Activated CD8-positive, alpha-beta memory T cell treated with anti-CD3 and anti-CD28 coated beads, Interleukin-2, amount 50 U/mL, for 48 hours (primary cell): Measurements from ENCODE around the gene HSD17B3.
"Not testable (repeated sequence)": the region's sequence is repeated elsewhere in the genome, so short reads cannot be mapped to it uniquely, and the experiment has no call there.

Source experiments
- DNase-seq: peaks from one replicate; pipeline ENCODE4 v3.0.0-alpha.2; 2020

HSD17B3 gene

DNA sequence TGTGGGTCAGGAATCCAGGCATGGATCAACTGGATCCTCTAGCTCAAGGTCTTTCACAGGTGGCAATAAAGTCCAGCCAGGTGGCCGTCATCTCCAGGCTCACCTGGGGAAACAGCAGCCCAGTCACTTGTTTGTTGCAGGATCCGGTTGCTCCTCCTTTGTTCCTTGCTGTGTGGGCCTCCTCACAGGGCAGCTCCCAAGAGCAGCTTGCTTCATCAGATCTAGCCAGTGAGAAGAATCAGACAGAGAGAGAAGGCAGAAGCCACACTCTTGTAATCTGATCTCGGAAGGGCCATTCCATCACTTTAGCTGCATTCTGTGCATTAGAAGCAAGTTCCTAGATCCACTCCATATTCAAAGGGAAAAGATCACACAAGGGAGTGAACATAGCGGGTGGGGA lies 3.2 kb upstream of the HSD17B3 start:
- no peak for DNase-seq

DNA sequence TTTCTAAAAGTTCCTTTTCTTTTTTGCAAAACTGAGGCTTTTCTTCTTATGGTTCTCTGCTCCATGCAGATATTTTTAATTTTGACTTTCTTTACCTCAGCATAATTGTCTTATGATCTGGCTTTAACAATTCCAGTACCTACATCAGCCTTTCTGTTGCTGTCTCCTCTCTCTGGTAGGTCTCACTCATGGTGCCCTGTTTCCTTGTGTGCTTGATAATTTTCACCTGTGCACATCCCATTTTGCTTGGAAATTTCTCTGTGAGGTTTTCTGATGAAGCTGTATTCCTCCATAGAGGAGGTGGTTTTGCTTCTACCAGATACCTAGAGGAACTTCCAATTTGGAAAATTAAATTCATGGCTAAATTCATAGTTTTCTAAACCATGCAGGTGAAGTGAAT lies 2.3 kb upstream of the HSD17B3 start:
- no peak for DNase-seq

DNA sequence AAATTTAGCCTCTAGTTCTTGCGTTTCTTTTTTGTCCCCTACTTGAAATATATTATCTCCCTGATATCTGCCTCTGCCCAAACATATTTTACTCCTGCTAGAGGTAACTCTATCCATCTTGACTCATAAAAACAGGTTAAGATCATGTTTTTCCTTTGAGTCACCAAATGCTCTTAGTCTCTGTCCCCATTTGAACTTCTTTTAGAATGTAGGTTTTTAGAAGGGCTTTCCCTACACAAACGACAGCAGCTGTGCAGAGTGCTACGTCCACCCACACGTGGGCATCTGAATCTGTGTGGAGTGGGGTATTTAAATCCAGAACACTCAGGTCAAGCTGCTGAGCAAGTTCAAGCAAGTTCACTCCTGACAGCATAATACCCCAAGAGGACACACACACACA lies 2.2 kb downstream of the HSD17B3 start:
- no peak for DNase-seq

DNA sequence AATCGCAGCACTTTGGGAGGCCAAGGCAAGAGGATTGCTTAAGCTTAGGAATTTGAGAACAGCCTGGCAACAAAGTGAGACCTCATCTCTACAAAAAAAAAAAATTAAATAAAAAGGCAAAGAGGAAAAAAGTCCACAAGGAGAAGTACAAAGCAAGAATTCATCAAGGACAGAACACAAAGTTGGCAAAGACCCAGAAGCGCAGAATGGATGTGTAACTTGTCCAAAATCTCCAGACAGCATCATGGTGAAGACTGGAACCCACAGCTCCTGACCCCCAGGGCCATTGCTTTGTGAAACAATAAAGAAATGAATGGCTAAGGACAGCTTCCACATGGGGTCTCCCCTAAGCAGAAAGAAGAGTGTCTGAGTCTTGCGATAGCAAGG lies 7.8 kb downstream of the HSD17B3 start:
- DNase-seq: no peak

DNA sequence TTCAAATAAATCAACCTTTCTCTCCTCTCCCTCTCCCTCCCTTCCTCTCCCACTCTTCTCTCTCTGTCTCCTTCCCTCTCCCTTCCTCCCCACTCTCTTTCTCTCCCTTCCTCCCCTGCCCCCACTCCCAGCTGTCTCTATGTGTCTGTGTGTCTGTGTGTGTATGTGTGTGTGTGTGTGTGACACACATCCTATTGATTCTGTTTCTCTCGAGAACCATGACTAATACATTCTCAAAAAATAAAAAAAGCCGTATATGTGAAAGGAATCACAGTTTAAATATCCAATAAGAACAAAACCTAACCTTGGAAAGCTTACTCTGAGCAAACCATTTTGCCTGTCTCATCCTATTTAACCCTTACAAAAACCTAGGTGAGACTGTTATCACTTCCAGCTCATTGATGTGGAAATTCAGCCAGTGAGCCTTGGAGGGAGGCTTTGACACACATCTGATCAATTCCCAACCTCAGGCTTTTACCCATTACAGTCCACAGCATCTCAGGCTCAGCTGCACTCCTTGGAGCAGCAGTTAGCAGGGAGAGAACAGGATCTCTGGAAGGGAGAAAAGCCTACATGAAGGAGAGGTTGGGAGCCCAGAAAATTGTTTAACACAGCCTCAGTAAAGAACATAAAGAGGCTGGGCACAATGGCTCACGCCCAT lies 8.3 kb downstream of the HSD17B3 start:
- no peak for DNase-seq

DNA sequence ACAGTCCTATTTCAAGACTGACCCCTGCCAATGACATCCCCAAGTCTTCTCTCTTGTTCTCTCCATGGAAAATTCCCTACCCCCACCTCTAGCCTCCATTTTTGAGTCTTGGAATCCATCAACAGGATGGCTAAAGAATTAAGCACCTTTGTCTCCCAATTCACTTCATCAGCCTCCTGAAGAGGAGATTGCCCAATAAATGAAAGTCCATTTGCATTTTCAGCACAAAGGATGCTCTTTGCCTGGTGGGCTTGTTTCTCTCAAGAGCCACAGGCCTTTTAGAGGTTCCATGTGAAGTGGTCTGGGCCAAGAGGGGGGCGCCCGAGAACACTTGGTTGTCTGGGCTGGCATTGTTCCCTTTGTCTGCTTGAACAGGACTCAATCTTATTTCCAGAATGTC lies 12.6 kb downstream of the HSD17B3 start:
- no peak for DNase-seq

DNA sequence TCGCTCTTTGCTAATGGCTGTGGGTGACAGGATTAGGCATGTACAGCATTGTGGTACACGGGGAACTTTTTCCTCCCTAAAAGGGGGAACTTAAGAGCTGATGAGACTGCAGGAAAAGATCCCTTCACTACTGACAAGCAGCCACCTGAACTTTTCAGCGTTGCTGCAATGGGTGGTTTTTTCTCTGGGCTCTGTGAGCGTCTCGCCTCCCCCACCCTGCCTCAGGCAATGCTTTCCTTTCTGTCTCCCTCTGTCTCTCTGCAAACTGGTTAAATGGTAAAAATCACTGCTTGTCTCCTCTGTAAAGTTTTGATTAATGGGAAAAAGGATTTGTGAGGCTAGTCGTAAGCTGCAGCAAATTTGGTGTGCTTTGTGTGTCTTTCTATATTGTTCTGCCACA lies 20.3 kb downstream of the HSD17B3 start:
- DNase-seq: no peak

DNA sequence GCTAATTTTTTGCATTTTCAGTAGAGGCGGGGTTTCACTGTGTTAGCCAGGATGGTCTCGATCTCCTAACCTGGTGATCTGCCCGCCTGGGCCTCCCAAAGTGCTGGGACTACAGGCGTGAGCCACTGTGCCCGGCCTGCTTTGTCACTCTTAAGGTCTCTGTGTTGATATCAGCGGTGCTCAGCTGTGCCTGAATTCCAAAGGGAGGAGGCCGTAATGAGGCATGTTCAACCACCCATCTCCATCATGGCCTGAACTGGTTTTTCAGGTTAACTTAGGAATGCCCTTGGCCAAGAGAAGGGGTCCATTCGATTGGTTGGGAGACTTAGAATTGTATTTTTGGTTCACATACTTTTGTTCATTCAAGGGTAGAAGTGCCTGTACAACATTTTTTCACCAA lies 22.0 kb downstream of the HSD17B3 start:
- no peak for DNase-seq

DNA sequence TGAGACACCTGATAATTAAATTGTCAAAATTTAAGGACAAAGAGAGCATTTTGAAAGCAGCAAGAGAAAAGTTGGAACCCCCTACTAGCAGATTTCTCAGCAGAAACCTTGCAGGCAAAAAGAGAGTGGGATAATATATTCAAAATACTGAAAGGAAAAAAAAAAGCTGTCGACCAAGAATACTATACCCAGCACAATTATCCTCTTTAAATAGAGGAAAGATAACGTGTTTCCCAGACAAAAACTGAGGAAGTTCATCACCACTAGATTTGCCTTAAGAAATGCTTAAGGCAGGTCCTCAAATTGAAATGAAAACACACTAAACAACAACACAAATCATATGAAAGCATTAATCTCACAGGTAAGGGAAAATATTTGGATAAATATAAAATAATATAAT lies 27.0 kb downstream of the HSD17B3 start:
- no peak for DNase-seq

DNA sequence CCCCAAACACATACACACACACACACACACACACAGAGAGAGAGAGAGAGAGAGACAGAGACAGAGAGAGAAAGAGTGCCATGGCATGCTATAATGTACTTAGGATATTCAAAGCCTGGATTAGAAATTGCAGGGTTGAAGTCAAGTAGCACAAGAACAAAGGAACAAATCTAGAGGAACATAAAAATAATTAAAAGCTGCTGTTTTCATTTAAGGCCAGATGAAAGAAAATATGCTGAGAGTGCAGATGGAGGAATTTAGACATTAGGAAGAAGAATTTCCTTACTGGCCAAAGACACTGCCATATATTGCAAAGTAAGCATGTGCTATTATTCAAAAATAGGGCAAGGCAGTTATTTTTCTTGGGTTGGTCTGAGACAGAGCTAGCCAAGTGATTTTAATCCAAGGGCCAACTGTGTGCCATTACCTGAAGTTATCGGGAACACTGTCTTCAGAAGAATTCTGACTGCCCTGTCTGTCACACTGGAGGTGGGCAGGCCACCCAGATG lies 31.7 kb downstream of the HSD17B3 start:
- no peak for DNase-seq

DNA sequence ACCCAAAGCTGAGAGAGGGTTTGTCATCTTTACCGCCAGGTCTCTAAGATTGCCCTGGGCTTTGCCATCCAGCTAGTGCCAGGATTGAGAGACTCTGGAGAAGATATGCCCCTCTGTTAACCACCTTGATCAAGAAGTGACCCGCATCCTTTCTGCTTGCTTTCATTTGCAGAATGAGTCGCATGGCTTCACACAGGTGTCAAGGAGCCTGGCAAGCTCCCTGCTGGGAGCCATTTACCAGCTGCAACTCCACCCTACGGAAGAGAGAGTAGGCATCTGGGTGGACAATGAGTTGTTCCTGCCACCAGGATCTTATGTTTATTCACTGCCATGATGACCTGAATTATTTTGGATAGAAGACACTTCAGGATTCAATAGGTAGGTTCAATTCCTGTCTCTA lies 43.0 kb downstream of the HSD17B3 start:
- DNase-seq: no peak

DNA sequence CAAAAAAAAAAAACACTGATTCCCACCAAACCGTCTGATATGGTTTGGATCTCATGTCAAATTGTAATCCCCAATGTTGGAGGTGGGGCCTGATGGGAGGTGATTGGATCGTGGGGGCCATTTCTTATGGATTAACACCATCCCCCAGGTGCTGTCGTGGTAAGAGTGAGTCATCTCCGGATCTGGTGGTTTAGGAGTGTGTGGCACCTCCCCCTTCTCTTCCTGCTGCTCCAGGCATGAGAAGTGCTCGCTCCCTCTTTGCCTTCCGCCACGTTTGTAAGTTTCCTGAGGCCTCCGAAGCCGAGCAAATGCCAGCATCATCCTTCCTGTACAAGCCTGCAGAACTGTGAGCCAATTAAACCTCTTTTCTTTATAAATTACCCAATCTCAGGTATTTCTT lies 45.2 kb downstream of the HSD17B3 start:
- no peak for DNase-seq

DNA sequence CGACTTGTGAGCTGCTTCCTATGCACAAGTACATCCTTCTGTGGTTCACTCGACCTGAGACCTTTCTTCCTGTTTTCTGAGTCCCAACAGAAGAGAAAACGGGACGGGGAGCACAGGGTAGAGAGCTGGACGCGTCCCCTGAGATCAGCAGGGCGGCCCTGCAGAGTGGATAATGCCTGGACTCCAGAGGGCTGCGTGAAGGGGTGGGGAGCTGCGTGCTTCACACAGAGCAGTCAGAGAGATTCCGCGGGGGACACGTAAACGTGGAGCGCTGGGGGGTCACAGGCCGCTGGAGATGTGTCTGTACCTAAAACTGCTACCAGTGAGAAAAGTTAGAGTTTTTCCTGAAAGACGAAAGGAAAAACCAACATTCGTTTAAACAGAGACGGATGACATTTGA lies 46.3 kb downstream of the HSD17B3 start:
- no peak for DNase-seq

DNA sequence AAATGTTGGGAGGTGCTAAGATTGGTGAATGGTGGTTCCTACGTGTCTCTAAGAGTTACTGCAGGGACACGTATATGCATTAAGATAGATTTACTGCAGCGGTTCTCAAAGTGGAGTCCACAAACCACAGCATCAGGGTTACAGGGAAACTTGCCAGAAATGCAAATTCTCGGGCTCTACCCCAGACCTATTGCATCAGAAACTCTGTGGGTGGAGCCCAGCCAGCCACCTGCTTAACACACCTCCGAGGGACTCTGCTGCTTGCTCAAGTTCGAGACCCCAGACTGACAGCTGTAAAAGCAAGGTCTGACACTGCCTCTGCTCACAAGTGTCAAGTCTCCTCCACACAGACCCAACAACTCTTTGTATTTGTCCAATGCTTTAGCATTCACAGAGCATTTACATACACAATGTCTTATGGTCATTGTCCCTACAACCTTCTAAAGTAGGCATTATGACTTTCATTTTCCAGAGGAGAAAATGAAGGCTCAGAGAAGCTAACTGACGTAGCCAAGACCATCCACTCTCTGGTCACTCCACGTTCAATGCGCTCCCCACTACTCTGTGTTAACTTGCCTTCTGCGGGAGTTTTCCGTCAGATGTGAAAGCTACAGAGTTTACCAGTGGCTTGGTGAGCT lies 48.8 kb downstream of the HSD17B3 start:
- no peak for DNase-seq

DNA sequence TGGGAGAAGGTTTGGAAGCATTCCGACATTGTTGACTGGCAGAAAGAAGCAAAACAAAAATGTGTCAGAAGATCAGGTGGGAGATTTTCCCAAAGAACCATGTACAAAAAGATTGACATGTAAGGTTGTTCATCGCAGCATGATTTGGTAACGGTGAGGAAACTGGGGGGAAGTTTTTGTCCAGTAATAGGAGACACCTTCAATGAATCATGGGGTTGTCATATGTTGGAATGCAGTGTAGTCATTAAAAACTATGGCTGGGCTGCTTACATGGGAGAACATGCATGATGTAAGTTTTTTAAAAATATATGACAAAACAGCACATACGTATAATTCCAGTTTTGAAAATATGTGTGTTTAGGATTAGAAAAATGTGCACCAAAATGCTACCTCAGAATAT lies 50.5 kb downstream of the HSD17B3 start:
- DNase-seq: no peak

DNA sequence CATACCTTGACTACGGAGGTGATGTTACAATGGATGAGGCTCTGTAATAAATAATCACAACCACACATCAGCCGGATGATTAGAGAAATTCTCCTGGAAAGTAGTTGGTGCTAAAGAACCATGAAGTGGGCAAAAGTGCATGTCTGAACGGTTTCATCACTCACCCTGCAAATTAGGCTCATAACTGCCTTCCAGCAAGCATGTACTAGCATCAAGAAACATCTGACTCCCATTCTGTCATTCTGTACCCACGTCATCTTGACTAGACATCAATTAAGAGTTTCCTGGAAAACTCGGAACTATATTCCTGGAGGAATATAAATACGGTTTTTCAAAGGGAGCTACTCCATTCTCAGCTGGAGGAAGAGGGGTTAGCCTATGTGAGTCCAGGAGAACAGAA lies 52.2 kb downstream of the HSD17B3 start:
- DNase-seq: no peak

DNA sequence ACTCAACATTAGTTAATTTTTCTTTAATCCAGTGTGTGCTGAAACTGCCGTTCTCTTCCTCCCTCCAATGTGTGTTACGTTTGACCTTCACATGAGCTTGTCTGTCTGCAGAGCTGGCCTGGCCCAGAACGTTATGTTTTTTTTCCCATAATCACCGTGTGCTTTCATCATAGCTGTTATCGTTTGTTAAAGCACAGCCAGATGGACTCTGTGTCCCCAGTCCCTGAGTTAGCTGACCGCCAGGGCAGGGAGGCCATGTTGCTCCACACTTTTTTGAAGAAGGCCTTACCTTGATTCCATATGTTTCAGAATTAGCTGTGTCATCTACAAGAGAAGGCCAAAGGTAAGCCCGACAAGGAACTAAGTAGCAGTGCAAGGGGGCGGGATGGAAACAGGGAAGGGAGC lies 55.7 kb downstream of the HSD17B3 start:
- DNase-seq: no peak

DNA sequence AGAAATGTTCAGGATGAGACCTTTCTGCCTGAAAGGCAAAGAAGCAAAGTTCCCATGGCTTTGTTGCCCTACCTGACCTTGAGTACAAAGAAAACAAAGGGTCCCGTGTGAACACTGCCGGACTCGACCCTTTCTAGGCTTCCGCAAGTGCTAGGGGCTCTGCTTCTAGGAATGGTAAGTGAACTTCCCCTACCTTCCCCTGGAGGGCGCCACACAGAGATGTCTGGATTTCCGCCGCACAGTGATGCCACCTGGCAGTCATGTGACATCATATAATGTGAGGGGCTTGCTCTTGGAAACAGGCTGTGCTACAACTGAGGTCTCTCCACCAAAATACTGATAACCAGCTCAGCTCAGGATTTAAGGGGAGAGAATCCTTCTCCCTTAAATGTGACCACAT lies 56.6 kb downstream of the HSD17B3 start:
- no peak for DNase-seq

DNA sequence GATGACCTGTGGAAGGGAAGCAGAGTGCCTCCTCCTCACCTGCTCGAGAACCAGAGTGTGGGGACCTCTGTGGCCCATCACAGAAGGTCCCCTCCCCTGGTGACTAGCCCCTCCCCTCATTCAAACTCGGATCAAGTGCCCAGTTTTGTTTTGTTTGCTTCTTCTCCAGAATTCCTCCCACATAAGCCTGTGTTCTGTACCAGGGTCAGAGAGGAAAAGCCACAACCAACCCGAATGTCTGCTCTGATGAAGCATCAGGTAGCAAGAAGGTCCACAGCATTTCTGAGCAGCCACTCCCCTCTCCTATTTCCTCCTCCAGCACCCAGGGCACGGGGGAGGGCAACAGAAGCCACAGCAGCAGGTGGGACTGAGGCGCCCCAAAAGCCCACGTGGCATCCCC lies 58.2 kb downstream of the HSD17B3 start:
- DNase-seq: no peak

DNA sequence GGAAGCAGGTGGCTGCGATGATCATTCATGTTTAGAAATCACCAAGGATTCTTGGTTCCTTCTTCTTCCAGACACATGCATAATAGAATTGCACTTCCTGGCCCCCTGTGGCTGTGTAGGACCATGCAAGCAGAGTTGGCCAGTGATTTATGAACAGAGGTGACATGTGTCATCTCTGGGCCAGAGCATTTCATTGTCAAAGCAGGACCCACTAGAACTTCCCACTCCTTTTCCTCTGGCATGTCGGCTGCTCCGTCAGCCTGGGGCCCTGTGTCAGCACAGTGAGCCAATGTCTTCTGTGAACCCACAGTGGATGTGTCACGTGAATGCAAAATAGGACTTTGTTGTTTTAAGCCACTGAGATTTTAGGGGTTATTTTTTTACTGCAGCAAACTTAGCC lies 59.2 kb downstream of the HSD17B3 start:
- DNase-seq: no peak

DNA sequence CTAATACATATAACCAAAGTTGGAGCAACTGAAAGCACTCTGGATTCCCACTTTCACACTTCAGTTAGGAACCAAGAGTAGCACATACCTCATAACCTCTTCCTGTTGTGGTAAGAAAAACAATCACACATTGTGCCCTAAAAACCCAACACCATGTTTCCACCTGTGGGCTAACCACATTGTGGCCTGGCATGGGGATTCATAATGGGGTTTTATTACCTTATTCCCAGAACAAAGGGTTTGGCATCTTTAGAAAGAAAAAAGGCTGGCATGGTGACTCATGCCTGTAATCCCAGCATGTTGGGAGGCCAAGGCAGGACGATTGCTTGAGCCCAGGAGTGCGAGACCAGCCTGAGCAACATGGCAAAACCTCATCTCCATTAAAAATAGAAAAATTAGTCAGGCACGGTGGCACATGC lies 60.6 kb downstream of the HSD17B3 start:
- peak; percentile 88 for DNase-seq

DNA sequence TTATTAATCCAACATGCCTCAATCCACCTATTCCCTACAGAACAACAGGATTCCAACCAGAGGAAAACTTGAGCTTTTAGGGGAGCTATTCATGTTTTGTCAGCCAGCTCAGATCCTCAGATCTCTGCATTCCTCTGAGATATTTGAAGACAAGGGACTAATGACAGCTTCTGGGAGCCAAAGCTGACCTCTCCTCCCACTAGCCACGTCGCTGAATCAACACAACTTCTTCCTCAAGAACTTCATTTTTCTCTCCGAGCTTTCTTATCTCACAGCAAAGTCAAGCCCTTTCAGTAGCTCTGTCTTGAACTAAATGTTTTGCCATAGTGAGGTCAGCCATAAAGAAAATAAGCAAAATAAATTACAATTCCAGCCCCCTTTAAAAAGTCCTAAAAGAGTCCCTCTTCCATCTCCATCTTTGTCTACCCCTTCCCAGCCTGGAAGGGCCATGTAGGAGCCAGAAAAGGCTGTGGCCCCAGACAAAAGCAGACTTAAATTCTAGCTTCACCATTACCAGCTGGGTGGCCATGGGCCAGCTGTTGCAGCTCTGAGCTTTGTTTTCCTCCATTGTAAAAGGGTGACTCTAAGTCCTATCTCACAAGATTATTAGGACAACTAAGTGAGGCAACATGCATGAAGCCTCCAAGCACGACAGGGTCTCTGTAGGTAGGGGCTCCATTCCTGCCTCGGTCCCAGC lies 65.0 kb downstream of the HSD17B3 start:
- no peak for DNase-seq

DNA sequence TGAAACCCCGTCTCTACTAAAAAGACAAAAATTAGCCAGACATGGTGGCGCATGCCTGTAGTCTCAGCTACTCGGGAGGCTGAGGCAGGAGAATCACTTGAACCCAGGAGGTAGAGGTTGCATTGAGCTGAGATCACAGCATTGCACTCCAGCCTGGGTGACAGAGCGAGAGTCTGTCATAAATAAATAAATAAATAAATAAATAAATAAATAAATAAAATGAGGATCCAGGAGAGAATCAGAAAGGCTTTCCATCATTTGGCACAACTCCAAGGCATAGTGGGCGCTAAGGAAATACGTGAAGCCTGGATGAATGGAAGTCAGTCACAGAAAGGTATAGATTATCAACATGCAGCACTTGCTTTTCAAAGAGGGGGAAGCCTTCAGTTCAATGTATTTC lies 65.6 kb downstream of the HSD17B3 start:
- not testable (repeated sequence) for DNase-seq

DNA sequence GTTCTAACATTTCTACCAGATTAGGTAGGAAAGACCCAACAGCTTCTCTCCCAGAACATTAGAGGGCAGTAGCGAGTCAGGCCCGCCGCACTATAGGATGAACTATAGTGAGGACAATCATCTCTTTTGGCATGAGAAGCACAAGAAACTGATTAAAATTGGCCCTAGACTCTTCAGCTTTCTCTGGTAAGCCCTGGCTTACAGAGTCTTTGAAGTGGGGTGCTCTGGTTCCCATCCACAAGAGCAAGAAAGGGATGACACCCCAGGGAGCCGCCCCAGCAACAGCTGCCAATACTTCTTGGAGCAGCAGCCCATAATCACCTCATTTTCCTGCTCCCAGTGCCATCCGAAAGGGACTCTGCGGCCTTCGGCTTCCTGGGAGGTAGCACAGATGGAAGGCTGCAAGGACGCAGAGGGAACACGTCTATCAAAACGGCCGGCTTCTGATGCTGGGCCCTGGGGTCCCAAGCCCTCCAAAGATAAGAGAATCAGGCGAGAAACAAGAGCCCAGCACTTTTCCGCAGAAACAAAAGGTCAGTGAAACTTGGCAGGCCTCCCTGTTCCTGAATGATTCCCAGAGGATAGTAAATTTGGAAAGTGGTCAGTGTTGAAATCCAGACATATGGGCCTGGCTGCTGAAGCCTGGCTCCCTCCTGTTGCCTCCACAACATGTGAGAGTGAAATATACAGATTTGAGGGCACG lies 69.3 kb downstream of the HSD17B3 start:
- no peak for DNase-seq
